ENCODE measurements around the gene DNAJB5. TPM values are rescaled to one million over a fixed set of nuclear protein-coding genes. Genes with fewer than 3 reads are reported as not detected.
"Not testable (repeated sequence)": the region's sequence is repeated elsewhere in the genome, so short reads cannot be mapped to it uniquely, and the experiment has no call there.

Gene DNAJB5
- total RNA-seq, 1 experiment from 2014 or later, result 2.7 TPM

DNA sequence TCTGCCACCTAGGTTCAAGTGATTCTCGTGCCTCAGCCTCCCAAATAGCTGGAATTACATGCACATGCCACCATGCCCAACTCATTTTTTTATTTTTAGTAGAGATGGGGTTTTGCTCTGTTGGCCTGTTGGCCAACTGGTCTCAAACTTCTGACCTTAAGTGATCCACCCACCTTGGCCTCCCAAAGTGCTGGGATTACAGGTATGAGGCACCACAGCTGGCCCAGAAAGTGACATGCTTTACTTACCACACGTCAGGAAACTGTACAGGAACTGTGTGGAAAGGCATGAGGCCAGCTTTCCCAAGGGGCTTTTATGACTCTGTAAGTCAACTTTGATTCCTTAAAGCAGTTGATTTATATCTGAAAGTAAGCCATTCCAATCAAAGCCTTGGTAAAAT lies 25.0 kb downstream of the DNAJB5 start:
- no peaks in the 10 kb centered on the region for H4K20me1 ChIP-seq (ENCODE audit: insufficient read depth, low read depth, low read length)
- H3K36me3 ChIP-seq (ENCODE audit: insufficient read depth, low read length), result peaks cover 72% of the 10 kb centered on the region
- H3K4me2 ChIP-seq (ENCODE audit: low read depth, low read length, poor library complexity, severe bottlenecking), result no peak overlapping the region
- no peak overlapping the region for H3K27ac ChIP-seq (ENCODE audit: low read length)
- H2AFZ ChIP-seq (ENCODE audit: low read length), result no peak overlapping the region
- DNase-seq, result no peak
- H3K9ac ChIP-seq (ENCODE audit: low read length), result no peak overlapping the region
- H3K4me1 ChIP-seq (ENCODE audit: low read length), result peaks cover 3% of the 10 kb centered on the region; the same call in 1 of the 2 replicates
- H3K9me2 ChIP-seq (replicated peaks; ENCODE audit: insufficient read depth, low read length), result no peaks in the 10 kb centered on the region
- H3K9me3 ChIP-seq (ENCODE audit: low read length), result peaks cover 3% of the 10 kb centered on the region; the same call in 1 of the 2 replicates
- no peak overlapping the region for H3K4me3 ChIP-seq (ENCODE audit: low read length)
- no peaks in the 10 kb centered on the region for H3K27me3 ChIP-seq (ENCODE audit: low read length)
- no peaks in the 10 kb centered on the region for H3K79me2 ChIP-seq (ENCODE audit: low read length)

DNA sequence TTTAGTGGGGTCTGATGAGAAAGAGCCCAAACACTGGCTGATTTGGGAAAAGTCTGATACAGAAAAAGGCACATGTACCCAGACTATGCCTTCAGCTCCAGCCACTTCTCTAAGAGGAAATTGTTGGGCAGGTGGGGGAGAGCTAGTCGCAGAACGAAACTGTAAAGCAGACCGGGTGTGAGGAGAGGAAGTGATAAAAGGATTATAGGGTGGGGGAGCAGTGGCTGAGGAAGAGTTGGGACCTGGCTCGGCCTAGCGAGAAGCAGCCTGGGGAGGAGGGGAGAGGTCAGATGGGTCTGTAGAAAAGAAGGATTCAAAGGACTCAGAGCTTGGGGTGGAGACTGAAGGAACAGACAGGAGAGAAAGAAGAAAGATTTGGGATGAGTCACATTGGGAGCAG lies 33.9 kb downstream of the DNAJB5 start:
- not testable (repeated sequence) for H3K9me2 ChIP-seq (replicated peaks; ENCODE audit: insufficient read depth, low read length); H3K79me2 ChIP-seq (ENCODE audit: low read length); H3K4me3 ChIP-seq (ENCODE audit: low read length); DNase-seq; H3K27me3 ChIP-seq (ENCODE audit: low read length); H3K9ac ChIP-seq (ENCODE audit: low read length); H4K20me1 ChIP-seq (ENCODE audit: insufficient read depth, low read depth, low read length); H3K4me2 ChIP-seq (ENCODE audit: low read depth, low read length, poor library complexity, severe bottlenecking); H3K27ac ChIP-seq (ENCODE audit: low read length); H2AFZ ChIP-seq (ENCODE audit: low read length); H3K9me3 ChIP-seq (ENCODE audit: low read length)
- H3K4me1 ChIP-seq (ENCODE audit: low read length), result peaks cover 11% of the 10 kb centered on the region
- peaks cover 16% of the 10 kb centered on the region for H3K36me3 ChIP-seq (ENCODE audit: insufficient read depth, low read length)

DNA sequence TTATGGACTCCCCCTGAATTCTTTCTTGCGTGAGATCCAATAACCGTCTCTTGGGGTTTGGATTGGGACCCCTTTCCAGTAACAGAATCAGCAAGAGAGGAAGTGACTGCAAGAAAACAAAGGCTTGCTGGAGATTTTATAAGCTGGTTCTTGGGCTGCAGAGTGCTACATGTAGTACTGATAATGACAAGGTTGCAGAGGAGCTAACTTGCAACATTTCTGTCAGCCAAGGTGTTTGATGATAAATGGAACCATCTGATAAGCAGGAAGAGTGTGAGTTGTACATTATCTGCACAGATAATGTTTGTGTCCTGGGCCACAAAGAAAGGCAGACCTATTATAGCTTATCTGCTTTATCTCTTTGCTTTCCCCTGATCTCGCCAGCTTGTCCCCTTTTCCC lies 37.1 kb downstream of the DNAJB5 start:
- Histone ChIP-seq H3K79me2 (ENCODE audit: low read length) (no peaks in the 10 kb centered on the region), H3K9ac (ENCODE audit: low read length) (no peak overlapping the region), H3K9me2 (replicated peaks; ENCODE audit: insufficient read depth, low read length) (no peaks in the 10 kb centered on the region), H3K9me3 (ENCODE audit: low read length) (no peaks in the 10 kb centered on the region), H3K4me1 (ENCODE audit: low read length) (peaks cover 30% of the 10 kb centered on the region), H2AFZ (ENCODE audit: low read length) (no peak overlapping the region), H3K36me3 (ENCODE audit: insufficient read depth, low read length) (peaks cover 8% of the 10 kb centered on the region; the same call in 1 of the 2 replicates), H3K27ac (ENCODE audit: low read length) (no peak overlapping the region), H3K4me3 (ENCODE audit: low read length) (no peak overlapping the region), H3K27me3 (ENCODE audit: low read length) (no peaks in the 10 kb centered on the region), H4K20me1 (ENCODE audit: insufficient read depth, low read depth, low read length) (no peaks in the 10 kb centered on the region), H3K4me2 (ENCODE audit: low read depth, low read length, poor library complexity, severe bottlenecking) (no peak overlapping the region)
- DNase-seq, result no peak

DNA sequence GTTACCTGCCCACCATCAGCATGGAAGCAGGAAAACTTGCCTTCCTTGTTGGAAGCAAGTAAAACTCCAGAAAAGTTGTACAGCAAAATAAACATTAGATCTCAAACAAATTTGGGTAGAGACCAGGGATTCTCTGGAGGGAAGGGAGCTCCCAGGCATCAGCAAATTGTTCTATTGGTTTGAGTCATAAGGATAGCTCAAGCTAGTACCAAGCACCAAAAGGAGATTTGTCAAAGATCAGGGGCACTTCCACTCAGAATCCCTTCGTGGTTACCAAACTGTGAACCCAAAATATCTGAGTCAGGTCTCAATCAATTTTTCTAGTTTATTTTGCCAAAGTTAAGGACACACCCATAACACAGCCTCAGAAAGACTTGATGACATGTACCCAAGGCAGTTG lies 37.8 kb downstream of the DNAJB5 start:
- peaks cover 8% of the 10 kb centered on the region; the same call in 1 of the 2 replicates for H3K36me3 ChIP-seq (ENCODE audit: insufficient read depth, low read length)

DNA sequence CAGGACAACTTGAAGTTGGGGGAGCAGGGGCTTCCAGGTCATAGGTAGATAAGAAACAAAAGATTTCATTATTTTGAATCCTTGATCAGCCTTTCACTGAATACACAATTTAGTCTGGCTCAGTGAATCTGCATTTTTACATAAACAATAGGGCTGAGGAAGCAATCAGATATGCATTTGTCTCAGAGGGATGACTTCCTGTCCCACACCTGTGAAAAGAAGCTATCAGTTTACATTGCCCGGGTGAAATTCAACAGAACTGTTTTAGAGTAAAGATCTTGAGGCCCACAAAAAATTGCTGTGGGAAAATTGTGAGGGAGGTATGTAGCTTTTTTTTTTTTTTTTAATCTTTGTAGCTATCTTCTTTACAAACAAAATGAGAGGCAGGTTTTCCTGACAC lies 38.3 kb downstream of the DNAJB5 start:
- no peaks in the 10 kb centered on the region for H3K79me2 ChIP-seq (ENCODE audit: low read length)
- H3K4me2 ChIP-seq (ENCODE audit: low read depth, low read length, poor library complexity, severe bottlenecking), result peak overlapping the region; percentile 16

More for the DNA sequence above, 37.8 kb downstream of the DNAJB5 start:
- no peaks in the 10 kb centered on the region for H3K9me3 ChIP-seq (ENCODE audit: low read length)
- no peaks in the 10 kb centered on the region for H3K79me2 ChIP-seq (ENCODE audit: low read length)
- no peak overlapping the region for H2AFZ ChIP-seq (ENCODE audit: low read length)
- DNase-seq, result no peak
- no peaks in the 10 kb centered on the region for H4K20me1 ChIP-seq (ENCODE audit: insufficient read depth, low read depth, low read length)
- no peak overlapping the region for H3K4me3 ChIP-seq (ENCODE audit: low read length)
- H3K4me1 ChIP-seq (ENCODE audit: low read length), result peaks cover 30% of the 10 kb centered on the region
- no peaks in the 10 kb centered on the region for H3K27me3 ChIP-seq (ENCODE audit: low read length)
- H3K27ac ChIP-seq (ENCODE audit: low read length), result peak overlapping the region; percentile 53
- no peaks in the 10 kb centered on the region for H3K9me2 ChIP-seq (replicated peaks; ENCODE audit: insufficient read depth, low read length)
- no peak overlapping the region for H3K4me2 ChIP-seq (ENCODE audit: low read depth, low read length, poor library complexity, severe bottlenecking)
- H3K9ac ChIP-seq (ENCODE audit: low read length), result no peak overlapping the region

DNA sequence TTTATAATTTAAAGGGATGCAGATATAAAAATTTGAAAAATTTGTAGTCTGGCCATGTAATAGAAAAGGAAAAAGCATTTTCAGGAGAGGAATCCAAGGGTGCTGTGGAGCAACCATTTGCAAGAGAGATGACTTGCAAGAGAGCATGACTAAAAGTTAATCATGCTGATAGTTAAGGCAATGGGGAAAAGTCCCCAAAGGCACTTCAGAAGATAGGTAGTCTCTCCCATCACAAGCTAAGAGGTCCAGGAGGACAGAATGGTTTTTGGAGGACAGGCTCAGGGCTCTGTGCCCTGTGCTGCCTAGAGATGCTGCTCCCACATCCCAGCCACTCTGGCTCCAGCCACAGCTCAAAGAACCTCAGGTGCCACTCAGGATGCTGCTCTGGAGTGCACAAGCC lies 38.8 kb downstream of the DNAJB5 start:
- H3K4me1 ChIP-seq (ENCODE audit: low read length), result peaks cover 30% of the 10 kb centered on the region
- no peak overlapping the region; the same call in 1 of the 2 replicates for H2AFZ ChIP-seq (ENCODE audit: low read length)
- no peaks in the 10 kb centered on the region for H3K9me3 ChIP-seq (ENCODE audit: low read length)
- H3K79me2 ChIP-seq (ENCODE audit: low read length), result no peaks in the 10 kb centered on the region
- H3K36me3 ChIP-seq (ENCODE audit: insufficient read depth, low read length), result peaks cover 8% of the 10 kb centered on the region; the same call in 1 of the 2 replicates
- no peak for DNase-seq
- H3K4me3 ChIP-seq (ENCODE audit: low read length), result no peak overlapping the region
- H3K4me2 ChIP-seq (ENCODE audit: low read depth, low read length, poor library complexity, severe bottlenecking), result peak overlapping the region; percentile 16
- peak overlapping the region; percentile 16; the same call in 1 of the 2 replicates for H3K9ac ChIP-seq (ENCODE audit: low read length)
- H3K9me2 ChIP-seq (replicated peaks; ENCODE audit: insufficient read depth, low read length), result no peaks in the 10 kb centered on the region
- no peaks in the 10 kb centered on the region for H3K27me3 ChIP-seq (ENCODE audit: low read length)
- H4K20me1 ChIP-seq (ENCODE audit: insufficient read depth, low read depth, low read length), result no peaks in the 10 kb centered on the region
- H3K27ac ChIP-seq (ENCODE audit: low read length), result peak overlapping the region; percentile 53

More for the DNA sequence above, 38.3 kb downstream of the DNAJB5 start:
- H3K27ac ChIP-seq (ENCODE audit: low read length), result peak overlapping the region; percentile 53
- H3K9me2 ChIP-seq (replicated peaks; ENCODE audit: insufficient read depth, low read length), result no peaks in the 10 kb centered on the region
- H4K20me1 ChIP-seq (ENCODE audit: insufficient read depth, low read depth, low read length), result no peaks in the 10 kb centered on the region
- no peak overlapping the region for H3K9ac ChIP-seq (ENCODE audit: low read length)
- H3K9me3 ChIP-seq (ENCODE audit: low read length), result no peaks in the 10 kb centered on the region
- H3K27me3 ChIP-seq (ENCODE audit: low read length), result no peaks in the 10 kb centered on the region
- peaks cover 8% of the 10 kb centered on the region; the same call in 1 of the 2 replicates for H3K36me3 ChIP-seq (ENCODE audit: insufficient read depth, low read length)
- peaks cover 30% of the 10 kb centered on the region for H3K4me1 ChIP-seq (ENCODE audit: low read length)
- H2AFZ ChIP-seq (ENCODE audit: low read length), result no peak overlapping the region
- no peak for DNase-seq
- H3K4me3 ChIP-seq (ENCODE audit: low read length), result no peak overlapping the region

DNA sequence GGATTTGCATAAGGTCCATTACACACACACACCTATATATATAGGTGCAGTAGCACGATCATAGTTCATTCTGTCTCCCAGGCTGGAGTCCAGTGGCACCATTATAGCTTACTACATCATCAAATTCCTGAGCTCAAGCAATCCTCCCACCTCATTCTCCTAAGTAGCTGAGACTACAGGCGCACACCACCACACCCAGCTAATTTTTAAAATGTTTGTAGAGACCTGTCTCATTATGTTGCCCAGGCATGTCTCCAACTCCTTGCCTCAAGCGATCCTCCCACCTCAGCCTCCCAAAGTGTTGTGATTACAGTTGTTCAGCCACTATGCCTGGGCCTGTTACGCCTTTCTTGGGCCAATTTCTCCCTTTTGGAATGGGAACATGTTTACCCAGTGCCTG lies 39.7 kb downstream of the DNAJB5 start:
- H2AFZ ChIP-seq (ENCODE audit: low read length), result no peak overlapping the region
- no peaks in the 10 kb centered on the region for H3K27me3 ChIP-seq (ENCODE audit: low read length)
- no peak for DNase-seq
- H3K79me2 ChIP-seq (ENCODE audit: low read length), result no peaks in the 10 kb centered on the region
- H3K4me1 ChIP-seq (ENCODE audit: low read length), result peaks cover 30% of the 10 kb centered on the region
- H3K9ac ChIP-seq (ENCODE audit: low read length), result no peak overlapping the region
- H3K4me3 ChIP-seq (ENCODE audit: low read length), result no peak overlapping the region
- no peaks in the 10 kb centered on the region for H4K20me1 ChIP-seq (ENCODE audit: insufficient read depth, low read depth, low read length)
- H3K36me3 ChIP-seq (ENCODE audit: insufficient read depth, low read length), result peaks cover 8% of the 10 kb centered on the region; the same call in 1 of the 2 replicates
- no peaks in the 10 kb centered on the region for H3K9me2 ChIP-seq (replicated peaks; ENCODE audit: insufficient read depth, low read length)
- peak overlapping the region; percentile 16 for H3K4me2 ChIP-seq (ENCODE audit: low read depth, low read length, poor library complexity, severe bottlenecking)
- peak overlapping the region; percentile 53; the same call in 1 of the 2 replicates for H3K27ac ChIP-seq (ENCODE audit: low read length)
- no peaks in the 10 kb centered on the region for H3K9me3 ChIP-seq (ENCODE audit: low read length)

DNA sequence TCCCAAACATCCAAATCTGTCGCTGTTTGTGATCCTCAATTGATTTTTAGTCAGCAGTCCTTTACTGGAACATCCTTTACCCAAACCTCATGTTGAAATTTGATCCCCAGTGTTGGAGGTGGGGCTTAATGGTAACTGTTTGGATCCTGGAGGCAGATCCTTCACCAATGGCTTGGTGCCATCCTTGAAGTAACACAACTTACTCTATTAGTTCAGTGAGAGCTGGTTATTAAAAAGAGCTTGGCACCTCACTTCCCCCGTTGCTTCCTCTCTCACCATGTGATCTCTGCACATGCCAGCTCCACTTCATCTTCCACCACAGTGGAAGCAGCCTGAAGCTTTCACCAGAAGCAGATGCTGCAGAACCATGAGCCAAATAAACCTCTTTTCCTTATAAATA lies 40.3 kb downstream of the DNAJB5 start:
- no peaks in the 10 kb centered on the region for H4K20me1 ChIP-seq (ENCODE audit: insufficient read depth, low read depth, low read length)
- H3K27me3 ChIP-seq (ENCODE audit: low read length), result no peaks in the 10 kb centered on the region
- H3K9me3 ChIP-seq (ENCODE audit: low read length), result no peaks in the 10 kb centered on the region
- no peak for DNase-seq
- H2AFZ ChIP-seq (ENCODE audit: low read length), result no peak overlapping the region
- no peaks in the 10 kb centered on the region for H3K9me2 ChIP-seq (replicated peaks; ENCODE audit: insufficient read depth, low read length)
- no peaks in the 10 kb centered on the region for H3K79me2 ChIP-seq (ENCODE audit: low read length)
- peaks cover 30% of the 10 kb centered on the region for H3K4me1 ChIP-seq (ENCODE audit: low read length)
- no peak overlapping the region for H3K27ac ChIP-seq (ENCODE audit: low read length)
- H3K4me2 ChIP-seq (ENCODE audit: low read depth, low read length, poor library complexity, severe bottlenecking), result no peak overlapping the region
- peaks cover 8% of the 10 kb centered on the region; the same call in 1 of the 2 replicates for H3K36me3 ChIP-seq (ENCODE audit: insufficient read depth, low read length)
- no peak overlapping the region for H3K4me3 ChIP-seq (ENCODE audit: low read length)
- H3K9ac ChIP-seq (ENCODE audit: low read length), result no peak overlapping the region

Data from Karpas-422 (cell line).